ENCODE data around the gene SLPI.

SLPI gene

GRCh38 chr20:45211569-45212474 lies 42.5 kb downstream of the SLPI start:
- DNase-seq = no peak

GRCh38 chr20:45209924-45210323 lies 44.4 kb downstream of the SLPI start:
- no peak for DNase-seq

- no peak for DNase-seq
Observed at GRCh38 chr20:45206725-45207124, 47.6 kb downstream of the SLPI start, which contains the start of gene SEMG1. SEMG1 (plus strand) TSS chr20:45207033; CDS start chr20:45207054, 21 bp downstream.

Data from stimulated activated naive CD4-positive, alpha-beta T cell treated with Interleukin-2 at 50 U/mL for 16 hours (primary cell).